Astrocyte of the spinal cord (primary cell): ENCODE data around the gene ZGPAT.

ENCODE experiments used
- DNase-seq: peaks from one replicate; pipeline ENCODE4 v3.0.0; 2011; ENCODE audit warnings: low read depth, low spot score
- H3K4me3 ChIP-seq: 2 replicates; pipeline ENCODE4 v1.5.1; 2011; ENCODE audit warnings: low read depth, mild to moderate bottlenecking, low read length, moderate library complexity
- in situ Hi-C: cut with HindIII; loops from 2 replicates; pipeline ENCODE4 v1.10.0; 2017; ENCODE audit warnings: low sequenced_read_pairs
- TF ChIP-seq, protein P1 (sequence below): IDR thresholded peaks from 2 replicates; pipeline ENCODE4 v1.5.1; 2012; ENCODE audit warnings: low read depth, mild to moderate bottlenecking, low read length, inconsistent platforms

ZGPAT gene

DNA sequence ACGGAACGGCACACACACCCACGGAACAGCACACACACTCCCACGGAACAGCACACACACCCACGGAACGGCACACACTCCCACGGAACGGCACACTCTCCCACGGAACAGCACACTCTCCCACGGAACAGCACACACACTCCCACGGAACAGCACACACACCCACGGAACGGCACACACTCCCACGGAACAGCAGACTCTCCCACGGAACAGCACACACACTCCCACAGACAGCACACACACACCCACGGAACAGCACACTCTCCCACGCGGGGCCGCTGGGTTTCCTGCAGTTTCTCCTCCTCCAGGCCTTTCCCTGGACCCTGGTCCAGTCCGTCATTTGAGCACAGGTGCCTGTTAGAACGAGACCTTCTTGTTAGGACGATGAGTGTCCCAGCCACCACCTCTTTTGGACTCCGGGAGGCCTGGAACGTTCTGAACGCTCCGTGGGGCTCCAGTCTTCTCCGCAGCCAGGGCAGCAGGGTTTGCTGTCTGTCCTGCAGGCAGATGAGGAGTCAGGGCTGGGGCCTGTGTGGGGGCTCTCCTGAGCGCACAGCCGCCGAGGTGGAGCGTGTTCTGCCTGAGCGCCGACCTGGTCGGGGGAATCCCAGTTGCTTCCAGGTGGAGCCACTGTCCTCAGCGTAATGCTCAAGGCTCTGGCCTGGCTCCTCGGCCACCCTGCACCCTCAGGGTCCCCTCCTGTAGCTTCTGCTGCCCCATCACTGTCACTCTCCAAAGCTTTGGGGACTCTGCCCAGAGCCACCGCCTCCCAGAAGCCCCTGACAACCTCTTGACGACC, 29.0 kb upstream of the ZGPAT start:
- in situ Hi-C loops, result no loop called here

DNA sequence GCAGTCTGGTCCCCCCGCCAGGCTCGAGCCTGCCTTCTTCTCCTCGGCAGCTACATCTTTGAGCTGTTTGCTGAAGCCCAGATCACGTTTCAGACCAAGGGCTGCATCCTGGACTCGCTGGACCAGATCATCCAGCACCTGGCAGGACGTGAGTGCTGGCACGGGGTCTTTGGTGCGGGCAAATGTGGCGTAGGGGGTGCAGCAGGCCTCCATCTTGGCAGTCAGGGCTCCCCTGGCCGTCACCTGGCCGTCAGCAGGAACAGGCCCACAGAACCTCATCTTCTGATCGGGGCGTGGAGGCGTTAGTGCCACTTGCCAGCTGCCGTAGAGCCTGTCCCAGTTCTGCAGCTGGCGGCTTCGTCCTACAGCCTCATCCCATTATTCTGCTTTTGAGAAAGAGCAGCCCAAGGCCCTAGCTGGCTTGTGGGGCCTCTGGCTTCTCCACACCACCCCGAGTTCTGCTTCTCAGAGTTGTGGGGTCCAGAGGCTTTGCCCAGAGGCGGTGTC, 28.0 kb upstream of the ZGPAT start:
- DNase-seq, result no peak
- TF ChIP-seq, protein P1, sequence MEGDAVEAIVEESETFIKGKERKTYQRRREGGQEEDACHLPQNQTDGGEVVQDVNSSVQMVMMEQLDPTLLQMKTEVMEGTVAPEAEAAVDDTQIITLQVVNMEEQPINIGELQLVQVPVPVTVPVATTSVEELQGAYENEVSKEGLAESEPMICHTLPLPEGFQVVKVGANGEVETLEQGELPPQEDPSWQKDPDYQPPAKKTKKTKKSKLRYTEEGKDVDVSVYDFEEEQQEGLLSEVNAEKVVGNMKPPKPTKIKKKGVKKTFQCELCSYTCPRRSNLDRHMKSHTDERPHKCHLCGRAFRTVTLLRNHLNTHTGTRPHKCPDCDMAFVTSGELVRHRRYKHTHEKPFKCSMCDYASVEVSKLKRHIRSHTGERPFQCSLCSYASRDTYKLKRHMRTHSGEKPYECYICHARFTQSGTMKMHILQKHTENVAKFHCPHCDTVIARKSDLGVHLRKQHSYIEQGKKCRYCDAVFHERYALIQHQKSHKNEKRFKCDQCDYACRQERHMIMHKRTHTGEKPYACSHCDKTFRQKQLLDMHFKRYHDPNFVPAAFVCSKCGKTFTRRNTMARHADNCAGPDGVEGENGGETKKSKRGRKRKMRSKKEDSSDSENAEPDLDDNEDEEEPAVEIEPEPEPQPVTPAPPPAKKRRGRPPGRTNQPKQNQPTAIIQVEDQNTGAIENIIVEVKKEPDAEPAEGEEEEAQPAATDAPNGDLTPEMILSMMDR, result no peak
- in situ Hi-C loops, result no loop called here
- H3K4me3 ChIP-seq, result no peak overlapping the region

More for the DNA sequence above, 29.0 kb upstream of the ZGPAT start:
- TF ChIP-seq, protein P1, result no peak
- DNase-seq, result no peak
- H3K4me3 ChIP-seq, result no peak overlapping the region

DNA sequence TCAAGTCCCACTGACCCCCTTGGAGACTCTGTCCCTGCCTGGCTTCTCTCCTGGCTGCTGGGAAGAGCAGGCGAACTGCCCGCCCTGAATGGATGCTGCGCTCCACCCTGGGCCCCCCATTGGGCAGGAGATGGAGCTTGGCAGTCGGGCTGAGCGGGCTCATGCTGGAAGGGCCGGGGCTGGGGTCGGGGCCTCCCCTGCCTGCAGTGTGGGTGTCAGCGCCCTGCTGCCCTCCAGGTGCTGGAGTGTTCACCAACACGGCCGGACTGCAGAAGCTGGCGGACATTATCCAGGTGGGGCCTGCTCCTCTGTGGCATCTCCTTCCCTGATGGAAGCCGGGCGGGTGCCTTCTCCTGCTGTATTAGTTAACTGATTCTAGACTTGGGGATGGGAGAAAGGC, 27.4 kb upstream of the ZGPAT start:
- DNase-seq, result no peak
- no peak overlapping the region for H3K4me3 ChIP-seq
- TF ChIP-seq, protein P1, result no peak
- in situ Hi-C loops, result no loop called here

DNA sequence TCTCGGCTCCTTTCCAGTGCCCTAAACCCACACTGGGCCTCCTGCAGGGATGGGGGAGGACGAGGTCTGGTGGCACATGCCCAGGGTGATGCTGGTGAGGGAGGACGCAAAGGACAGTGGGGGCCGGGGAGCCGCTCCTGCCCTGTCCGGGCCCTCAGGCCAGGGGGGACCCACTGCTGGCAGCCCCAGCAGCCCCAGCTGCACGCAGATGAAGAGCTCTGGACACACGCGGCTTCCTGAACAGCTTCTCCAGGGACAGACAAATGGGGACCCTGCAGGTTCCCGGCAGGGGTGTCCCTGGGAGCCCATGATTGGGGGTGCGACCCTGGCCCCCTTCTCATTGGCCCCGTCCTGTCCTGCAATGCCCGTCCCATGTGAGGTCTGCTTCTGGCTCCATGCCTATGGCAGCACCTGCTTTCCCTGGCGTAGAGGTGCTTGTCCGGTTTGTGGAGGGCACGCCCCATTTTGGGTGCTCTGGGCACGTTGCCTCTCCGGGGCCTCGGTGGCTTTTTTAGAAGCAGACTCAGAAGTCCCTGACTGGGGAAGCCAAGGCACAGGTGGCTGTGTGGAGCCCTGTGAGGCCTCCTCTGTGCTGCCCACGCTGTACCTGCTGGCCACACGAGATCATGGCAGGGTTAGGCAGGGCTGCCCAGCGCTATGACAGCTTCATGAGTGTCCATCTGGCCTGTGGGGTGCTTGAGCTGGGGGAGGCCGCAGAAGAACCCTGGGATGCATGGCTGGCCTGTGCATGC, 26.8 kb upstream of the ZGPAT start:
- no peak overlapping the region for H3K4me3 ChIP-seq
- TF ChIP-seq, protein P1, result no peak
- in situ Hi-C loops, result no loop called here
- no peak for DNase-seq

DNA sequence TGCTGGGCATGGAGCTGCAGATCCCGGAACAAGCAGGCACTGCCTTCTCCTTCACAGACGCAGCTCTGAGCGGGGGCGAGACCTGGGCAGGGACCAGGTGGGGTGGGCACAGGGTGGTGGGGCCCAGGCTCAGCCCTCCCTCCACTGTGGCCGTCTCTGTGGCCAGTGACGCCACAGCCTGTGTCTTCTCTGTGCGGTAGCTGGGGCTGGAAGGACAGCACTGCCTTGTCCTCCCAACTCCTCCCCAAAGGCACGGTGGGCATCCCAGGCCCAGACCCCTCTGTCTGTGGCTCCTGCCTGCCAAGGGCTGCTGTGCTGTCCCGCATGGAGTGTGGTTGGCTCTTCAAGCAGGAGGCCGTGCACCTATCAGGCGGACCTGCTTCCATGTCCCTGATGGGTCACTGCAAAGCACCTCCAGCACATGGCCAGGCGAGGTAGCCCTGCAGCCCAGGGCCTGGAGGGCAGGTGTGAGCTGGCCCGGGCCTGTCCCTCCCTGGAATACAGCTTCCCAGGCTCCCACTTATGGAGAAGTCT, 26.2 kb upstream of the ZGPAT start:
- TF ChIP-seq, protein P1, result no peak
- in situ Hi-C loops, result no loop called here
- no peak for DNase-seq
- no peak overlapping the region for H3K4me3 ChIP-seq

DNA sequence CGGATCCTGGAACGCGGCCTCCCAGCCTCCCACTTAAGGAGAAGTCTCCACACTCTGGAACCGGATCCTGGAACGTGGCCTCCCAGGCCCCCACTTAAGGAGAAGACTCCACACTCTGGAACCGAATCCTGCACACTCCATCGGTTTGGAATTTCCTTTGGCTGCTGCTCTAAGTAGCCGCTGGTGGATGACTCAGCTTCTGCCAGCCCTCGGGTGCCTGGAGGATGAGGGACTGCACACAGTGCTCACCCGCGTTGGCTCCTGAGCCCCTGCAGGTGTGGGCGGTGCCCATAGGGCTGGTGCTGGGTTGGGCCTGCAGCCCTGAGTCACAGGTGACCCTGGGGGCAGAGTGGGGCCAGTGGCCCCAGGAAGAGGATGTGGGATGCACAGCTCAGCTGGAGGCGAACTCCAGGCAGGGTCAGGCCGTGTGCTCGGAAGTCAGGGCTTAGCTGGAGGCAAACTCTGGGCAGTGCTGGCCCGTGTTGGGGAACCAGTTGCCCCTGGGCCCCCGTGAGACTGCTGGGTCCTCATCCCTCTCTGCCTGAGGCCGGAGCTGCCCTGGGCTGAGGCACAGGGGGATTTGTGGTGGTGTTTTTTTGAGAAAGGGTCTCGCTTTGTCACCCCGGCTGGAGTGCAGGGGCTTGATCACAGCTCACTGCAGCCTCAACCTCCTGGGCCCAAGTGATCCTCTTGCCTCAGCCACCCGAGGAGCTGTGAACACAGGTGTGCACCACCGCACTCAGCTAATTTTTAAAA, 25.3 kb upstream of the ZGPAT start:
- DNase-seq, result peak; percentile 96
- TF ChIP-seq, protein P1, result no peak
- in situ Hi-C loops, result no loop called here
- no peak overlapping the region for H3K4me3 ChIP-seq
